Naive B cell (primary cell): ENCODE data around the gene DLL1. TPM values are rescaled to one million over a fixed set of nuclear protein-coding genes. Genes with fewer than 3 reads are reported as not detected.
A peak's percentile ranks its signal among the peaks of the same experiment; 100 is the strongest.
"Not testable (repeated sequence)": the region's sequence is repeated elsewhere in the genome, so short reads cannot be mapped to it uniquely, and the experiment has no call there.

Experiments
- ATAC-seq, 2 donors: fragments of 150-1000 bp; cut with Tn5 transposase; 2 replicates each; pipeline ENCODE4 v1.10.0; 2021; ENCODE audit warnings: low read depth in 2 of 2, mild to moderate bottlenecking in 2 of 2, moderate library complexity in 2 of 2
- DNase-seq: peaks from one replicate; pipeline ENCODE4 v3.0.0; 2022
- H3K27ac Mint-ChIP-seq, 6 donors: one replicate each; pipeline ENCODE4 v1.8.0; 2020 to 2022; ENCODE audit warnings: mild to moderate bottlenecking in 6 of 6, mixed read lengths in 6 of 6, moderate library complexity in 5 of 6, inconsistent platforms in 2 of 6
- H3K27me3 Mint-ChIP-seq, 3 donors: one replicate each; pipeline ENCODE4 v1.8.0; 2021 to 2022; ENCODE audit warnings: mixed read lengths in 3 of 3, mild to moderate bottlenecking in 1 of 3
- H3K36me3 Mint-ChIP-seq, 2 donors: one replicate each; pipeline ENCODE4 v1.8.0; 2020 to 2022; ENCODE audit warnings: mixed read lengths in 2 of 2, inconsistent platforms in 1 of 2, mild to moderate bottlenecking in 1 of 2
- H3K4me1 Mint-ChIP-seq, 3 donors: one replicate each; pipeline ENCODE4 v1.8.0; 2020 to 2022; ENCODE audit warnings: mixed read lengths in 3 of 3, inconsistent platforms in 1 of 3, mild to moderate bottlenecking in 1 of 3, moderate library complexity in 1 of 3
- H3K4me3 Mint-ChIP-seq, 8 donors: one replicate each; pipeline ENCODE4 v1.8.0; 2020 to 2022; ENCODE audit warnings: mild to moderate bottlenecking in 8 of 8, mixed read lengths in 8 of 8, moderate library complexity in 8 of 8, inconsistent platforms in 2 of 8
- H3K9me3 Mint-ChIP-seq, 7 donors: one replicate each; pipeline ENCODE4 v1.8.0; 2020 to 2022; ENCODE audit warnings: mixed read lengths in 7 of 7, mild to moderate bottlenecking in 5 of 7, inconsistent platforms in 2 of 7, moderate library complexity in 1 of 7
- polyA plus RNA-seq, 6 donors: library from polyadenylated mRNA; unstranded; fragments of 300-500 nt; fragmentation: Illumina TruSeq; gene quantifications; one replicate each; pipeline ENCODE4 v1.2.3, GENCODE V29; 2021; ENCODE audit warnings: low read depth in 6 of 6

The DLL1 gene, protein sequence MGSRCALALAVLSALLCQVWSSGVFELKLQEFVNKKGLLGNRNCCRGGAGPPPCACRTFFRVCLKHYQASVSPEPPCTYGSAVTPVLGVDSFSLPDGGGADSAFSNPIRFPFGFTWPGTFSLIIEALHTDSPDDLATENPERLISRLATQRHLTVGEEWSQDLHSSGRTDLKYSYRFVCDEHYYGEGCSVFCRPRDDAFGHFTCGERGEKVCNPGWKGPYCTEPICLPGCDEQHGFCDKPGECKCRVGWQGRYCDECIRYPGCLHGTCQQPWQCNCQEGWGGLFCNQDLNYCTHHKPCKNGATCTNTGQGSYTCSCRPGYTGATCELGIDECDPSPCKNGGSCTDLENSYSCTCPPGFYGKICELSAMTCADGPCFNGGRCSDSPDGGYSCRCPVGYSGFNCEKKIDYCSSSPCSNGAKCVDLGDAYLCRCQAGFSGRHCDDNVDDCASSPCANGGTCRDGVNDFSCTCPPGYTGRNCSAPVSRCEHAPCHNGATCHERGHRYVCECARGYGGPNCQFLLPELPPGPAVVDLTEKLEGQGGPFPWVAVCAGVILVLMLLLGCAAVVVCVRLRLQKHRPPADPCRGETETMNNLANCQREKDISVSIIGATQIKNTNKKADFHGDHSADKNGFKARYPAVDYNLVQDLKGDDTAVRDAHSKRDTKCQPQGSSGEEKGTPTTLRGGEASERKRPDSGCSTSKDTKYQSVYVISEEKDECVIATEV
- 1 to 10 TPM in 2 of 6 donors, under 1 TPM in 2, not detected in 2; 0.19 to 1.4 (median 0.98) TPM for polyA plus RNA-seq

DNA sequence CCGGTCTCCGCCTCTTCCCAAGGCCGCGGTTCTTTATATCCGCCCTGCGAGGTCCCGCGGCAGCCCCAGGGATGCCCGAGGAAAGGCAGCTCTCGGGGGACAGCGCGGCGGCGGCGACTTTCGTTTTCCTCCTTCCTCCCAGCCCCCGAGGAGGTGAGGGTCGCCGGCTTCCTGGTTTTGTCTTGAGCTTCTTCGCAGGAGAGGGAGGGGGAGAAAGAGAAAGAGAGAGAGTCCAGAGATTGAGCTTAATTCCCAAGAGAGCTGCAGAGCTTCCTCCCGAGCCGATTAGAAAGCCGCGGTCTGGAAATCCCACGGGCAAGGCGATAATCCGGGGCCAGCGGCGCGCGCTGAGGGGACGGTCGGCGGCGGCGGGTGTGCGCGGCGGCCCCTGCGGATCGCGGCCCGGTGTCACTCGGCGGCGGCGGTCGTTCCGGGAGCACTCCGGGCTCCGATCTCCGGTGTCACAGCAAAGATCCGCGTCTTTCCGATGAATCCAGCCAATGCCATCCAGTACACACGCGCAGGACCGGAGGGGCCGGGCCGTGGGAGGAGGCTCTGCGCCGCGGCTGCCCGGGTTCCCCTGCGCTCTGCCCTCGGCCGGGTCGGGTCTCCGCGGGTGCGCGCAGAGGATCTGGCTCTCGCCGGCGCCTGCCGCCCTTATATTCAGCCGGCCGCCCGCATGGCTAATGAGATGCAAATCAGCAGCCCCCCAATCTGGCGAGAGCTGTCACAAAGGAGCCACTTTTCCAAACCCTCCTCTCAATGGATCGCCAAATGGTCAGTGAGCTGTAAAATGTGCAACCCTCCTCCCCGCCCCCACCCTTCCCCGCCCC is at the start of gene DLL1:
DLL1 (minus strand) TSS at position 783 of the 833 bp plus-strand sequence. CDS start 939 bp downstream, outside the sequence.
- Mint-ChIP-seq H3K27me3 (peaks cover 36 to 75% (median 60%) of the 10 kb centered on the region in 3 donors), H3K4me3 (peak within 1 kb of the TSS; percentile 91 to 97 (median 94))

DNA sequence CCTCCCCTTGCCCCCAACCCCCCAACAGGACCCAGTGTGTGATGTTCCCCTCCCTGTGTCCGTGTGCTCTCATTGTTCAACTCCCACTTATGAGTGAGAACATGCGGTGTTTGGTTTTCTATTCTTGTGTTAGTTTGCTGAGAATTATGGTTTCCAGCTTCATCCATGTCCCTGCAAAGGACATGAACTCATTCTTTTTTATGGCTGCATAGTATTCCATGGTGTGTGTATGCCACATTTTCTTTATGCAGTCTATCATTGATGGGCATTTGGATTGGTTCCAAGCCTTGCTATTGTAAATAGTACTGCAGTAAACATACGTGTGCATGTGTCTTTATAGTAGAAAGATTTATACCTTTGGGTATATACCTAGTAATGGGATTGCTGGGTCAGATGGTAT is 44.3 kb upstream of the DLL1 start:
- DNase-seq, ATAC-seq, H3K4me3 Mint-ChIP-seq, H3K9me3 Mint-ChIP-seq, H3K27me3 Mint-ChIP-seq, H3K27ac Mint-ChIP-seq: not testable (repeated sequence)
- Mint-ChIP-seq H3K36me3 (peaks cover 12 to 56% of the 10 kb centered on the region in 2 donors), H3K4me1 (peaks cover 20 to 31% (median 20%) of the 10 kb centered on the region in 3 donors)

More for the DNA sequence above, at the start of gene DLL1:
- H3K27ac Mint-ChIP-seq: peak within 1 kb of the TSS in 5 of 6 donors; percentile 65 to 96 (median 86)
- H3K36me3 Mint-ChIP-seq: no peaks in the 10 kb centered on the region
- peaks cover 0 to 2% (median 0%) of the 10 kb centered on the region in 7 donors for H3K9me3 Mint-ChIP-seq
- peaks cover 44 to 60% (median 44%) of the 10 kb centered on the region in 3 donors for H3K4me1 Mint-ChIP-seq
- DNase-seq (peak; percentile 51), ATAC-seq (peak; percentile 27 to 33)

DNA sequence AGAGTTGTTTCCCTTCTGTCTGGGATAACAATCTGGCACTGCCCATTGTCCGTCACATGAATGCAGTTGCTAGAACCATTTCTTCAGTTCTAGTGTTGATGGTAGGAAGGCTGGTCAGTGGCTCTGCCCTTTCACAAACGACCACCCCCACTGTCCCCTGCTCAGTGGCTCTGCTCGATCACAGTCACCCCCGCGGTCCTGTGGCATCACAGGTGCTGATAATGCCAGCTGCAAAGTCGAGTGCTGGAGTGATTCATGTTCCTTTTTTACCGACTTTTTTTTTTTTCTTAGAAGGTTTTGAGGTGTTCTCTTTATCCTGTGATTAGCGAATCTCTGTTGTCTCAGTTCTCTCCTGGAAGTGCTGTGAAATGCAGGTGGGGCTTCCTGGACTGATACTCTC is 38.4 kb upstream of the DLL1 start:
- H3K4me3 Mint-ChIP-seq: no peak overlapping the region
- no peaks in the 10 kb centered on the region for H3K27me3 Mint-ChIP-seq
- H3K9me3 Mint-ChIP-seq: no peaks in the 10 kb centered on the region
- DNase-seq (no peak), ATAC-seq (no peak)
- peak overlapping the region in 1 of 6 donors; percentile 70 for H3K27ac Mint-ChIP-seq
- H3K36me3 Mint-ChIP-seq: peaks cover 39 to 55% of the 10 kb centered on the region in 2 donors
- peaks cover 0 to 15% (median 8%) of the 10 kb centered on the region in 3 donors for H3K4me1 Mint-ChIP-seq

DNA sequence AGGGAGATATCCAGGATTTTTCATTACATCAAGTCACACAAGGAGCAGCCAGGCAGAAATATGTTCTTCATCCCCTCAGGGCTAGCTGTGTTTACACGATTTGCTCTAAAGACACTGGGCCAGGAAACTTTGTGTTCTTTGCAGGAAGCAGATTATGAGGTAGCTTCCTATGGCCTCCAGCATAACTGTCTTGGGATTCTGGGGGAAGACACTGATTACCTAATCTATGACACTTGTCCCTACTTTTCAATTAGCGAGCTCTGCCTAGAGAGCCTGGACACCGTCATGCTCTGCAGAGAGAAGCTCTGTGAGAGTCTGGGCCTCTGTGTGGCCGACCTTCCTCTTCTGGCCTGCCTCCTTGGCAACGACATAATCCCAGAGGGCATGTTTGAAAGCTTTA is 26.8 kb upstream of the DLL1 start:
- no peak for DNase-seq
- H3K27ac Mint-ChIP-seq: no peak overlapping the region
- H3K36me3 Mint-ChIP-seq: peaks cover 11 to 32% of the 10 kb centered on the region in 2 donors

DNA sequence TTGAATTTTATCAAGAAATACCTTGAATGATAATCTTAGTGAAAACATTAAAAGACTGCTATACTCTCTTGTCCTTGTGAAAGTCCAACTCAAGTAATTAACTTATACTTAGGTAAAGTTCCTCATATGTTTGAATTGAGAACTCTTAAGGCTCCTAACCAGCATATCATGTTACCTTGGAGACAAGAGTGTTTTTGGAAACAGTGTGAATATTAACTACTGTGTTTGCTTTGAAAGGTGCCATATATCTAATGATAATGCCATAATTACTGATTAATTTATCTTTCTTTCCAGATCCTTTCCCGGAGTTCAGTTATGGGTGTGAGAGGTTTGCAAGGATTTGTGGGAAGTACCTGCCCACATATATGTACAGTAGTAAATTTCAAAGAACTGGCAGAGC is 26.2 kb upstream of the DLL1 start:
- Mint-ChIP-seq H3K27ac (peak overlapping the region in 2 of 6 donors; percentile 15 to 59), H3K27me3 (no peaks in the 10 kb centered on the region), H3K9me3 (no peaks in the 10 kb centered on the region), H3K4me1 (peaks cover 28 to 49% (median 47%) of the 10 kb centered on the region in 3 donors), H3K4me3 (no peak overlapping the region), H3K36me3 (peaks cover 8 to 26% of the 10 kb centered on the region in 2 donors)
- ATAC-seq: no peak
- no peak for DNase-seq

More for the DNA sequence above, 26.8 kb upstream of the DLL1 start:
- Mint-ChIP-seq H3K4me1 (peaks cover 31 to 50% (median 45%) of the 10 kb centered on the region in 3 donors), H3K27me3 (no peaks in the 10 kb centered on the region), H3K9me3 (no peaks in the 10 kb centered on the region), H3K4me3 (no peak overlapping the region)
- ATAC-seq: no peak

DNA sequence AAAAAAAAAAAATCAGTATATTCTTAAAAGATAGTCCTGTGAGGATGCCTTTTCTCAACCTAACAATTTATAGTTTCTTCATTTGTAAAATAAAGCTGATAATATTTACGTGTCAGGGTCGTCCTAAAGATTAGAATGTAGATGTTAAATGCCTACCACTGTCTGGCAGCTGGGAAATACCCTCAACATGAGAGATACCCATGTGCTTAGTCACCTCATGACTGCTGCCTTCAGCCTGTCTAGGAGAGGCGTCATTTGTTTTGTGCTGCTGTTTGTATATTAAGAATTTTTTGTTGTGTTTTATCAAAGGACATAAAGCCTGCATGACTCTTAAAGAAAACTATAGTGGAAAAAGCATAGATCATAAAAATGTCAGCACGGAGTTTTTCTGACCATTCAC is 25.2 kb upstream of the DLL1 start:
- ATAC-seq (no peak), DNase-seq (no peak)
- Mint-ChIP-seq H3K9me3 (no peaks in the 10 kb centered on the region), H3K4me3 (no peak overlapping the region), H3K36me3 (peaks cover 8 to 21% of the 10 kb centered on the region in 2 donors), H3K27me3 (no peaks in the 10 kb centered on the region), H3K4me1 (peaks cover 31 to 56% (median 51%) of the 10 kb centered on the region in 3 donors), H3K27ac (no peak overlapping the region)

DNA sequence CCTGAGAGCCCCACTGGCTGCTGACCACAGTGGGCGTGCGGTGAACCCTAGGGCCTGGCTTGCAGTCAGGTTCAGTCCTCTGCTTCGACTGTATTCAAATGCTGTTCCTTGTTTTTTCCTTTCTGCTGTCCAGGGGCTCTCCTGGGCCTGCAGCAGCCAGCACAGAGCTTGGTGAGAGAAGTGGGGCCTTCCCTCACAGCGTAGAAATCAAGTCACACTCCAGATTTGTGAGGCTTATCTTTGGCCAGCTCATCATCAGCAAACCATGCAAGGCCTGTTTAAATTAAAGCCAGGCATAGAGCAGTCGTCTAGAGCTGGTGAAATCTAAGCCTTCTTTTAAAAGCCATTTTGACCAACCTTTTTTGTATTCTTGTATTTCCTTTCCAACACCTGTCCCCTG is 24.1 kb upstream of the DLL1 start:
- Mint-ChIP-seq H3K27me3 (no peaks in the 10 kb centered on the region), H3K4me1 (peaks cover 31 to 56% (median 51%) of the 10 kb centered on the region in 3 donors), H3K9me3 (no peaks in the 10 kb centered on the region), H3K4me3 (no peak overlapping the region), H3K36me3 (peaks cover 8 to 10% of the 10 kb centered on the region in 2 donors), H3K27ac (peak overlapping the region in 2 of 6 donors; percentile 44 to 60)
- ATAC-seq: no peak
- no peak for DNase-seq

DNA sequence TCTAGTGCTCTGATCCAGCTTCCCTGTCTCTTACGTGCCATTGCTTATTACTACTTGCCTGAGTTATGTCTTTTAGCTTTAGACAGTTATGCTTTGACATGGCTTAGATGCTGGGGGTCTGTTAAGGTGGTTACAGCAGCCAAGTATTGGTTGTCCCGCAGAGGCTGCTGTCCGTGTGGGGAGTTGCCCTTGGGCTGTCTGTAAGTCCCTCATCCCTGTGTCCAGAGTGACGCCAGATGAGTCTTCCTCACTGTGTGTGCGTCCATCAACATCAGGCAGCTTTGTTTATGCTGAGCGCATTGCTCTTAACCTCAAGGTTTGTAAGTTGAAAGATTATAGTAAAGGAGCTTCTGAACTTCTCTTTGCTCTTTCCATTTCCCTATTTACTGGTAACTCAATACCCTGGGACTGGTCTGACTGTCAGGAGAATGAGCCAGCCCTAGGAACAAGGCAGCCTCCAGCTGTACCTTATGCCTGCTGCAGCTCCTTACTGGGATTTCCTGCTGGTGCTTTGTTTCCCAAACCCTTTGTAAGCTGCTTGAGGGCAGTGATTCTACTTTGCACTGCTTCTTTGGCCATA is 22.9 kb upstream of the DLL1 start:
- no peak for DNase-seq
- H3K27ac Mint-ChIP-seq: peak overlapping the region in 2 of 6 donors; percentile 21 to 28
- H3K27me3 Mint-ChIP-seq: no peaks in the 10 kb centered on the region
- peaks cover 30 to 51% (median 49%) of the 10 kb centered on the region in 3 donors for H3K4me1 Mint-ChIP-seq
- H3K4me3 Mint-ChIP-seq: no peak overlapping the region
- ATAC-seq: no peak
- no peaks in the 10 kb centered on the region for H3K9me3 Mint-ChIP-seq
- H3K36me3 Mint-ChIP-seq: peaks cover 8% of the 10 kb centered on the region in 2 donors

GRCh38 chr6:170312876-170313275 is 22.0 kb upstream of the DLL1 start:
- Mint-ChIP-seq H3K27me3 (no peaks in the 10 kb centered on the region), H3K9me3 (no peaks in the 10 kb centered on the region), H3K27ac (no peak overlapping the region), H3K4me3 (peak overlapping the region in 1 of 8 donors; percentile 2), H3K4me1 (peaks cover 39 to 61% (median 58%) of the 10 kb centered on the region in 3 donors), H3K36me3 (peaks cover 7 to 8% of the 10 kb centered on the region in 2 donors)
- DNase-seq: no peak
- ATAC-seq: no peak

DNA sequence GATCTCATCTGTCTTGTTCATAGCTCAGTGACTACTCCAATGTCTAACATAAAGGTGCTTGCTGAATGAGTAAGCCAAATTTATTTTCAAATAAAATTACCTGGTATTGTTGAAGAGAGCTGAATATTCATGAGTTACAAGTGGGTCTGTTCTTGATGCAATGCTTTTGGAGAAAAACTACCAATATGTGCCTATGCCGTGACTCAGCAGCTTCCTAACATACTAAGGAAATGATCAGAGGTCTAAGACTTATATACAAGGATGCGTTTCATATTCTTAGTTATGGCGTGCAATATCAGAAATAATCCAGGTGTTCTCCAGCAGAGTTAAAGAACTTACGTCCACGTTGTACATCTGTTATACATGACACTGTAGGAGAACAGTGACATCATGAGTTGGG is 20.8 kb upstream of the DLL1 start:
- Mint-ChIP-seq H3K36me3 (no peaks in the 10 kb centered on the region), H3K4me1 (peaks cover 44 to 71% (median 70%) of the 10 kb centered on the region in 3 donors), H3K27me3 (no peaks in the 10 kb centered on the region), H3K27ac (peak overlapping the region in 1 of 6 donors; percentile 53), H3K9me3 (peaks cover 0 to 2% (median 0%) of the 10 kb centered on the region in 7 donors), H3K4me3 (peak overlapping the region in 1 of 8 donors; percentile 33)
- DNase-seq (no peak), ATAC-seq (no peak)

DNA sequence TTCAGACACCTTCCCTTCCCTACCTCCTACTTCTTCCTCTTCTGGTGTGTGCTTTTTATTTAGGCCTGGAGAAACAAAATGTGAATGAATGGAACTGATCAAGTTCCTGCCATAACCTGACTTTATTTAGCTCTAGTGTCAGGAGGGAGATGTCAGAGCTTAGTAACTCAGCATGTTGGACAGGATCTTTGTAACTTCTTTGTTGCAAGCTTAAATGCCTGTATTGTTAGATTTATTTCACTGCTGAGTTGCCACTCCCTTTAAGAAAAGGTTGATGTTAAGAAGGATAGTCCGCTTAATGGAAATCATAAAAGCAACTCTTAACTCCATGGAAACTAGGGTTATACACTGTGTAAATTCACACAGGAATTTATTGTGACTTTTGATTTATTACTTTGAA is 17.9 kb upstream of the DLL1 start:
- peaks cover 0 to 2% (median 0%) of the 10 kb centered on the region in 7 donors for H3K9me3 Mint-ChIP-seq
- peaks cover 44 to 62% (median 59%) of the 10 kb centered on the region in 3 donors for H3K4me1 Mint-ChIP-seq
- no peak for ATAC-seq
- H3K27ac Mint-ChIP-seq: peak overlapping the region in 5 of 6 donors; percentile 1 to 98 (median 75)
- DNase-seq: no peak
- H3K36me3 Mint-ChIP-seq: no peaks in the 10 kb centered on the region
- H3K27me3 Mint-ChIP-seq: peaks cover 6 to 10% (median 8%) of the 10 kb centered on the region in 3 donors
- H3K4me3 Mint-ChIP-seq: peak overlapping the region in 6 of 8 donors; percentile 7 to 98 (median 93)

GRCh38 chr6:170307080-170307545 is 16.2 kb upstream of the DLL1 start:
- H3K36me3 Mint-ChIP-seq: peaks cover 0 to under 1% of the 10 kb centered on the region in 2 donors
- peaks cover 37 to 48% (median 47%) of the 10 kb centered on the region in 3 donors for H3K4me1 Mint-ChIP-seq
- DNase-seq: no peak

More at GRCh38 chr6:170307080-170307545, 16.2 kb upstream of the DLL1 start:
- peak overlapping the region; percentile 95 to 98 (median 97) for H3K27ac Mint-ChIP-seq
- H3K27me3 Mint-ChIP-seq: peaks cover 14 to 25% (median 19%) of the 10 kb centered on the region in 3 donors
- H3K9me3 Mint-ChIP-seq: peaks cover 0 to 2% (median 0%) of the 10 kb centered on the region in 7 donors
- H3K4me3 Mint-ChIP-seq: peak overlapping the region; percentile 93 to 98 (median 96)
- ATAC-seq: no peak
